GM10248 (cell line): ENCODE results near the gene SNHG17.
"Not testable (repeated sequence)": the region's sequence is repeated elsewhere in the genome, so short reads cannot be mapped to it uniquely, and the experiment has no call there.

Experiments
- CTCF ChIA-PET: fragments of 300-600 bp; sonication (Branson Sonifier 250); formaldehyde crosslinking; extraction: SDS; loops from one replicate; lab custom pipeline; 2021; ENCODE audit warnings: antibody characterized with exemption; lab: Yijun Ruan, JAX
- POLR2A ChIA-PET: fragments of 350-650 bp; sonication (Branson Sonifier 250); formaldehyde crosslinking; extraction: SDS; loops from one replicate; lab custom pipeline; 2020; ENCODE audit warnings: antibody characterized with exemption; lab: Yijun Ruan, JAX
- DNase-seq: peaks from one replicate; pipeline ENCODE4 v3.0.0; 2012; ENCODE audit errors: extremely low spot score
- TF ChIP-seq, protein P1 (sequence below): IDR thresholded peaks from 2 replicates; pipeline ENCODE4 v1.5.1; 2012; ENCODE audit warnings: mild to moderate bottlenecking, low read depth; ENCODE audit errors: extremely low read depth, missing control alignments, control extremely low read depth

The SNHG17 gene

DNA sequence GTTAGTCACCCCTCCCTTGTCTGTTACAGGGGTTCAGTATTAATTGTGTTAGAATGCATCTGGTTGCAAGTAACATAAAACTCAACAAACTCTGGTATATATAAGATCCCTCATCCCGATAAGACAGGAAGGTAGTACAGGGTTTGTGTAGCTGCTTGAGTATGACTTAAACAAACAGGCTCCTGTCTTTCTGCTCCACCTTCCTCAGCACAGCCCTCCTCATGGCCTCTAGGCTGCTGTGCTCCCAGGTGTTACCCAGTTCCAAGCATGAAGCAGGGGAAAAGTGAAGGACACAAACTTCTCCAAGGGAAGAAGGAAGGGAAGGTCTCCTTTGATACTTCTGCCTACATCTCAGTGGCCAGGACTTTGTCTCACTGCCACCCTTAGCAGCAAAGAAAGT is 36.1 kb upstream of the SNHG17 start:
- ChIA-PET POLR2A (no interaction called here), CTCF (interaction anchor here (1.0 to 7.0 kb wide), 5 partner anchors 15 to 64 kb away, joined by 3 to 60 read pairs (median 15); partner anchors contain the start of gene SNHG17)
- TF ChIP-seq, protein P1, sequence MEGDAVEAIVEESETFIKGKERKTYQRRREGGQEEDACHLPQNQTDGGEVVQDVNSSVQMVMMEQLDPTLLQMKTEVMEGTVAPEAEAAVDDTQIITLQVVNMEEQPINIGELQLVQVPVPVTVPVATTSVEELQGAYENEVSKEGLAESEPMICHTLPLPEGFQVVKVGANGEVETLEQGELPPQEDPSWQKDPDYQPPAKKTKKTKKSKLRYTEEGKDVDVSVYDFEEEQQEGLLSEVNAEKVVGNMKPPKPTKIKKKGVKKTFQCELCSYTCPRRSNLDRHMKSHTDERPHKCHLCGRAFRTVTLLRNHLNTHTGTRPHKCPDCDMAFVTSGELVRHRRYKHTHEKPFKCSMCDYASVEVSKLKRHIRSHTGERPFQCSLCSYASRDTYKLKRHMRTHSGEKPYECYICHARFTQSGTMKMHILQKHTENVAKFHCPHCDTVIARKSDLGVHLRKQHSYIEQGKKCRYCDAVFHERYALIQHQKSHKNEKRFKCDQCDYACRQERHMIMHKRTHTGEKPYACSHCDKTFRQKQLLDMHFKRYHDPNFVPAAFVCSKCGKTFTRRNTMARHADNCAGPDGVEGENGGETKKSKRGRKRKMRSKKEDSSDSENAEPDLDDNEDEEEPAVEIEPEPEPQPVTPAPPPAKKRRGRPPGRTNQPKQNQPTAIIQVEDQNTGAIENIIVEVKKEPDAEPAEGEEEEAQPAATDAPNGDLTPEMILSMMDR, result no peak
- no peak for DNase-seq

DNA sequence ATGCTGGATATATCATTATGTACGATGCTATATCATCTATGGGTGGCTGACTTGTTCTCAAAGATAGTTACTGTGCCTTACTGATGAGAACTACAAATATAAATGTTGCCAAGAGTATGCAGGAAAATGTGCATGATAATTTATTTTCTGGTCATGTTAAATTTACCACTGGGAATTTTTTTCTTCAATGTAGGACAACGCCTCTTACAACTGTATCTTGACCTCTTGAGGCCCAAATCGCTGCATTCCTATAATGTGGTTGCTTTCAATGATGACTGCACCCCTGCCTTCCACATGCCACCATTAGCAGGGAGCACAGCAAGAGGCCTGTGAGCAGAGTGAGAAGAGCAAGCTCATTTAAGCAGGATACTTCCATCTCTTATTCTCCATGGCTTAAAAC is 31.9 kb upstream of the SNHG17 start:
- TF ChIP-seq, protein P1, result no peak
- ChIA-PET CTCF (interaction anchor here (1.5 to 1.7 kb wide), 3 partner anchors 17 to 28 kb away, joined by 3 to 4 read pairs (median 3); no protein-coding TSS in a partner anchor), POLR2A (no interaction called here)
- DNase-seq, result no peak

DNA sequence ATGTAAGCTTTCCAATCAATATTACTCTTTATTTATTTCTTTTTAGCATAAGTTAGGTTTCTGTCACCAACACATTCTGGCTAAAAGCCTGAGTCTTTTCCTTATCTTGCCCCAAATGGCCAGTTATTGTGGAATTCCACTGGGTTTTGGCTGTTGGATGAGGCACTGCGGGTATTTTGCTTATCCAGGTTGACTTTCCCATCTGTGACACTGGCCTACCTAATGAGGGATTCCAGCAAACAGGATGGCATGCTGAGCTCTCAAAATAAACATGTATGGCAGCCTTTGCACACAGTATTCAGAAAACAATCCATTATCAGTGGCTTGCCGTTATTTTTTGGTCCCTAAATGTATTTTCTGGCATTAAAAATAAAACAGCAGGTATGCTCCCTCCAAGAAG is 31.0 kb upstream of the SNHG17 start:
- CTCF ChIA-PET, result interaction anchor here (1.5 to 1.6 kb wide), 2 partner anchors 16 to 20 kb away, joined by 3 to 4 read pairs; no protein-coding TSS in a partner anchor
- DNase-seq, result no peak
- POLR2A ChIA-PET, result no interaction called here
- TF ChIP-seq, protein P1, result no peak

DNA sequence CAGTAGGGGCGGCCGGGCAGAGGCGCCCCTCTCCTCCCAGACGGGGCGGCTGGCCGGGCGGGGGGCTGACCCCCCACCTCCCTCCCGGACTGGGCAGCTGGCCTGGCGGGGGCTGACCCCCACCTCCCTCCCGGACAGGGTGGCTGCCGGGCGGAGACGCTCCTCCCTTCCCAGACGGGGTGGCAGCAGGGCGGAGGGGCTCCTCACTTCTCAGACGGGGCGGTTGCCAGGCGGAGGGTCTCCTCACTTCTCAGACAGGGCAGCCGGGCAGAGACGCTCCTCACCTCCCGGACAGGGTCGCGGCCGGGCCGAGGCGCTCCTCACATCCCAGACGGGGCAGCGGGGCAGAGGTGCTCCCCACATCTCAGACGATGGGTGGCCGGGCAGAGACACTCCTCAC is 26.4 kb upstream of the SNHG17 start:
- DNase-seq, POLR2A ChIA-PET, CTCF ChIA-PET: not testable (repeated sequence)

DNA sequence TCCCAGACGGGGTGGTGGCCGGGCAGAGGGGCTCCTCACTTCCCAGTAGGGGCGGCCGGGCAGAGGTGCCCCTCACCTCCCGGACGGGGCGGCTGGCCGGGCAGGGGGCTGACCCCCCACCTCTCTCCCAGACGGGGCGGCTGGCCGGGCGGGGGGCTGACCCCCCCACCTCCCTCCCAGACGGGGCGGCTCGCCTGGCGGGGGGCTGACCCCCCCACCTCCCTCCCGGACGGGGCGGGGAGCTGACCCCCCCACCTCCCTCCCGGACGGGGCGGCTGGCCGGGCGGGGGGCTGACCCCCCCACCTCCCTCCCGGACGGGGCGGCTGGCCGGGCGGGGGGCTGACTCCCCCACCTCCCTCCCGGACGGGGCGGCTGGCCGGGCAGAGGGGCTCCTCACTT is 26.0 kb upstream of the SNHG17 start:
- POLR2A ChIA-PET, CTCF ChIA-PET, DNase-seq: not testable (repeated sequence)

DNA sequence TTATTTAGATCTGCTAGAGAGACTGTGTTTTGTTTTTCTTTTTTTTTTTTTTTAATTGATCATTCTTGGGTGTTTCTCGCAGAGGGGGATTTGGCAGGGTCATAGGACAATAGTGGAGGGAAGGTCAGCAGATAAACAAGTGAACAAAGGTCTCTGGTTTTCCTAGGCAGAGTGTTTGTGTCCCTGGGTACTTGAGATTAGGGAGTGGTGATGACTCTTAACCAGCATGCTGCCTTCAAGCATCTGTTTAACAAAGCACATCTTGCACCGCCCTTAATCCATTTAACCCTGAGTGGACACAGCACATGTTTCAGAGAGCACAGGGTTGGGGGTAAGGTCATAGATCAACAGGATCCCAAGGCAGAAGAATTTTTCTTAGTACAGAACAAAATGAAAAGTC is 25.5 kb upstream of the SNHG17 start:
- POLR2A ChIA-PET, CTCF ChIA-PET, DNase-seq: not testable (repeated sequence)

DNA sequence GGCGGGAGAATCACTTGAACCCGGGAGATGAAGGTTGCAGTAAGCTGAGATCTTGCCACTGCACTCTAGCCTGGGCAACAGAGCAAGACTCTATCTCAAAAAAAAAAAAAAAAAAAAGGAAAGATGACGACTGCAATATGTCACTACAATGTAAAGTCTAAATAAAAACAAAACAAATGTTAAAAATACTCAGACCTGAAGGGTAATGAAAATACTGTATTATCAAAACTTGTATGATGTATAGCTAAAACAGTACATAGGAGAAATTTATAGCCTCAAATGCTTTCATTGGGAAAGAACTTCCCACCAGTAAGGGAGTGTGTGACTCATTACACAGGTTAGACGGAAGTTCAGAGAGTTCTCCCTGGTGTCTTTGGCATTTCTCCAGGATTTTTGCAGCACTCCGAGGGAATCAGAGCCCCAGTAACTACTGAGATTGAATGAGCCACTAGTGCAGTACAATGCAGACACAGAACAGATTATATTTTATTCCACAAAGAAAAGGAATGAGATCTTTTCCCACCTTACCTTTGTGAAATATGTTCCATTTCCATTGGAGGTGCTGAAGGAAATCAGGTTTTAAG is 25.0 kb upstream of the SNHG17 start:
- TF ChIP-seq, protein P1, result no peak
- ChIA-PET CTCF (no interaction called here), POLR2A (no interaction called here)
- DNase-seq, result no peak

DNA sequence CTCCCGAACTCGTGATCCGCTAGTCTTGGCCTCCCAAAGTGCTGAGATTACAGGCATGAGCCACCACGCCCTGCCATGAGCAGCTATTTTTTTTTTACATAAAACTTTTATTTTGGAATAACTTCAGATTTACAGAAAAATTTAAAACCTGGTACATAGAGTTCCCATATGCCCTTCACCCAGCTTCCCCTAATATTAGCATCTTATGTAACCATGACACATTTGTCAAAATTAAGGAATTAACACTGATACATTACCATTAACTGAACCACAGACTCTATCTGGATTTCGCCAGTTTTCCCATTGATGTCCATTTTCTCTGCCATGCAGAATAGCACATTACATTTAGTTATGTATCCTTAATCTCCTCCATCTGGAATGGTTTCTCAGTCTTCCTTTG is 23.2 kb upstream of the SNHG17 start:
- CTCF ChIA-PET, result interaction anchor here (1.0 to 1.6 kb wide), 4 partner anchors 11 to 23 kb away, joined by 3 to 6 read pairs (median 4); partner anchors contain the start of gene SNHG17
- TF ChIP-seq, protein P1, result no peak
- no peak for DNase-seq
- POLR2A ChIA-PET, result interaction anchor here (0.6 kb wide), 1 partner anchor 355 kb away, joined by 8 read pairs; no protein-coding TSS in a partner anchor
